H9 (cell line): ENCODE measurements around the gene KRT8. TPM values are rescaled to one million over a fixed set of nuclear protein-coding genes. Genes with fewer than 3 reads are reported as not detected.

ENCODE experiments used
- DNase-seq: peaks from one replicate; pipeline ENCODE4 v3.0.0-alpha.2; 2017
- H2AFZ ChIP-seq: one replicate; pipeline ENCODE4 v1.6.1; 2013; ENCODE audit warnings: mild to moderate bottlenecking, low read length, control low read depth, moderate library complexity
- H2AK5ac ChIP-seq: 2 replicates; pipeline ENCODE4 v1.6.1; 2013; ENCODE audit warnings: low read length, control low read depth, mixed read lengths; ENCODE audit not compliant: insufficient read length
- H2BK120ac ChIP-seq: one replicate; pipeline ENCODE4 v1.6.1; 2013; ENCODE audit warnings: low read depth, mild to moderate bottlenecking, low read length, control low read depth, inconsistent platforms; ENCODE audit not compliant: poor library complexity, severe bottlenecking
- H2BK12ac ChIP-seq: 2 replicates; pipeline ENCODE4 v1.6.1; 2013; ENCODE audit warnings: low read length, control low read depth, mixed read lengths, low read depth; ENCODE audit not compliant: insufficient read length
- H2BK15ac ChIP-seq: 2 replicates; pipeline ENCODE4 v1.6.1; 2013; ENCODE audit warnings: low read depth, low read length, control low read depth
- H2BK20ac ChIP-seq: one replicate; pipeline ENCODE4 v1.6.1; 2013; ENCODE audit warnings: low read depth, mild to moderate bottlenecking, low read length, control low read depth, inconsistent platforms; ENCODE audit not compliant: poor library complexity, severe bottlenecking
- H2BK5ac ChIP-seq: 2 replicates; pipeline ENCODE4 v1.6.1; 2013; ENCODE audit warnings: low read length, control low read depth, mixed read lengths; ENCODE audit not compliant: insufficient read length
- H3K14ac ChIP-seq: 2 replicates; pipeline ENCODE4 v1.6.1; 2013; ENCODE audit warnings: low read length, control low read depth; ENCODE audit not compliant: insufficient read depth
- H3K18ac ChIP-seq: 2 replicates; pipeline ENCODE4 v1.6.1; 2013; ENCODE audit warnings: low read depth, mild to moderate bottlenecking, mixed read lengths, low read length, control low read depth; ENCODE audit not compliant: insufficient read length
- H3K23ac ChIP-seq: 2 replicates; pipeline ENCODE4 v1.6.1; 2013; ENCODE audit warnings: low read length, control low read depth, mixed read lengths, low read depth; ENCODE audit not compliant: insufficient read length
- H3K23me2 ChIP-seq: 2 replicates; pipeline ENCODE4 v1.6.1; 2013; ENCODE audit warnings: low read depth, mild to moderate bottlenecking, mixed read lengths, low read length, control low read depth; ENCODE audit not compliant: insufficient read length, poor library complexity, severe bottlenecking
- H3K27ac ChIP-seq: 2 replicates; pipeline ENCODE4 v1.5.1; 2013; ENCODE audit warnings: low read length, control low read depth, mixed read lengths, low read depth; ENCODE audit not compliant: insufficient read length
- H3K27me3 ChIP-seq: 2 replicates; pipeline ENCODE4 v1.6.1; 2013; ENCODE audit warnings: low read length, control low read depth, inconsistent platforms; ENCODE audit not compliant: insufficient read depth
- H3K4ac ChIP-seq: 2 replicates; pipeline ENCODE4 v1.6.1; 2013; ENCODE audit warnings: low read depth, mild to moderate bottlenecking, control low read depth, inconsistent platforms, low read length, moderate library complexity
- H3K4me1 ChIP-seq: 2 replicates; pipeline ENCODE4 v1.6.1; 2013; ENCODE audit warnings: low read length, control low read depth, inconsistent platforms; ENCODE audit not compliant: insufficient read depth
- H3K4me2 ChIP-seq: 2 replicates; pipeline ENCODE4 v1.6.1; 2013; ENCODE audit warnings: low read length, control low read depth, mixed read lengths; ENCODE audit not compliant: insufficient read length, insufficient read depth
- H3K56ac ChIP-seq: 2 replicates; pipeline ENCODE4 v1.6.1; 2013; ENCODE audit warnings: low read depth, mild to moderate bottlenecking, mixed read lengths, low read length, control low read depth; ENCODE audit not compliant: insufficient read length
- H3K79me1 ChIP-seq: 2 replicates; pipeline ENCODE4 v1.6.1; 2013; ENCODE audit warnings: low read depth, mild to moderate bottlenecking, moderate library complexity, low read length, control low read depth, inconsistent platforms; ENCODE audit not compliant: insufficient read depth, poor library complexity, severe bottlenecking
- H3K79me2 ChIP-seq: 2 replicates; pipeline ENCODE4 v1.6.1; 2013; ENCODE audit warnings: low read length, control low read depth, inconsistent platforms; ENCODE audit not compliant: insufficient read depth
- H3K9ac ChIP-seq: 2 replicates; pipeline ENCODE4 v1.6.1; 2013; ENCODE audit warnings: low read length, control low read depth, mixed read lengths; ENCODE audit not compliant: insufficient read length; ENCODE audit errors: extremely low read depth
- H3K9me3 ChIP-seq: one replicate; pipeline ENCODE4 v1.6.1; 2013; ENCODE audit warnings: low read depth, low read length, inconsistent platforms; ENCODE audit not compliant: control insufficient read depth
- H3T11ph ChIP-seq: one replicate; pipeline ENCODE4 v1.6.1; 2013; ENCODE audit warnings: mild to moderate bottlenecking, low read length, control low read depth, inconsistent platforms
- H4K20me1 ChIP-seq: one replicate; pipeline ENCODE4 v1.6.1; 2013; ENCODE audit not compliant: control insufficient read depth, insufficient read length, insufficient read depth
- H4K5ac ChIP-seq: 2 replicates; pipeline ENCODE4 v1.6.1; 2013; ENCODE audit warnings: low read depth, mild to moderate bottlenecking, mixed read lengths, low read length, control low read depth; ENCODE audit not compliant: insufficient read length
- H4K8ac ChIP-seq: replicated peaks from 2 replicates; pipeline ENCODE4 v1.6.1; 2013; ENCODE audit warnings: low read length, control low read depth, mixed read lengths, low read depth; ENCODE audit not compliant: insufficient read length
- H4K91ac ChIP-seq: 2 replicates; pipeline ENCODE4 v1.6.1; 2013; ENCODE audit warnings: low read depth, mild to moderate bottlenecking, moderate library complexity, mixed read lengths, low read length, control low read depth; ENCODE audit not compliant: insufficient read length
- H3K27ac Mint-ChIP-seq, 3 experiments: 2 replicates in 2 of 3; 3 replicates in 1 of 3; pipeline ENCODE4 v1.8.0; 2020 to 2021; ENCODE audit warnings: mixed read lengths in 3 of 3, mild to moderate bottlenecking in 1 of 3, moderate library complexity in 1 of 3
- H3K27me3 Mint-ChIP-seq: 2 replicates; pipeline ENCODE4 v1.8.0; 2021; ENCODE audit warnings: low read depth, mild to moderate bottlenecking, moderate library complexity, mixed read lengths
- H3K36me3 Mint-ChIP-seq, 3 experiments: 2 replicates in 2 of 3; 3 replicates in 1 of 3; pipeline ENCODE4 v1.8.0; 2020 to 2021; ENCODE audit warnings: low read depth in 3 of 3, mixed read lengths in 3 of 3; ENCODE audit not compliant: insufficient read depth in 1 of 3
- H3K4me1 Mint-ChIP-seq, 2 experiments: 2 replicates each; pipeline ENCODE4 v1.8.0; 2020; ENCODE audit warnings: mixed read lengths in 2 of 2
- H3K4me3 Mint-ChIP-seq, 2 experiments: 2 replicates in 1 of 2; 3 replicates in 1 of 2; pipeline ENCODE4 v1.8.0; 2020 to 2021; ENCODE audit warnings: mild to moderate bottlenecking in 2 of 2, mixed read lengths in 2 of 2, moderate library complexity in 1 of 2
- H3K9me3 Mint-ChIP-seq, 2 experiments: 2 replicates in 1 of 2; 3 replicates in 1 of 2; pipeline ENCODE4 v1.8.0; 2020; ENCODE audit warnings: mild to moderate bottlenecking in 2 of 2, mixed read lengths in 2 of 2, moderate library complexity in 1 of 2
- CTCF ChIP-seq: fragments of 200-600 bp; sonication (generic); conservative IDR thresholded peaks from 3 replicates; pipeline ENCODE4 v1.8.0; 2021; ENCODE audit warnings: antibody characterized with exemption, mild to moderate bottlenecking
- WGBS: extraction: QIAGEN DNeasy Blood & Tissue Kit; methylation state at CpG from one replicate; pipeline ENCODE4 v1.1.7; 2013; ENCODE audit warnings: missing lambda C conversion rate, low lambda C conversion rate, mixed read lengths; ENCODE audit not compliant: insufficient read length; ENCODE audit errors: extremely low coverage; 5-methylcytosine and 5-hydroxymethylcytosine counted together
- total RNA-seq: library from RNA; stranded (reverse); gene quantifications from 2 replicates; pipeline ENCODE4 v1.2.1, GENCODE V29; 2021

KRT8 gene
- total RNA-seq, 1 experiment from 2014 or later = 244 TPM

GRCh38 chr12:52946797-52947547 is 42.1 kb upstream of the KRT8 start:
- Histone ChIP-seq H2BK120ac (no peak overlapping the region), H3K14ac (peak overlapping the region; percentile 48; the same call in 1 of the 2 replicates), H3K9ac (no peak overlapping the region), H3K9me3 (no peaks in the 10 kb centered on the region), H4K91ac (no peak overlapping the region), H3K27ac (no peak overlapping the region), H2BK12ac (no peak overlapping the region), H4K20me1 (no peaks in the 10 kb centered on the region), H4K5ac (no peak overlapping the region), H3K18ac (peak overlapping the region; percentile 44), H2BK15ac (no peak overlapping the region), H3K23me2 (peaks cover 14% of the 10 kb centered on the region), H2AK5ac (peak overlapping the region; percentile 55), H4K8ac (no peak overlapping the region), H3K4me1 (peaks cover 22% of the 10 kb centered on the region), H2AFZ (no peak overlapping the region), H3T11ph (no peak overlapping the region), H3K4me2 (no peak overlapping the region), H3K23ac (no peak overlapping the region), H3K27me3 (no peaks in the 10 kb centered on the region), H3K4ac (no peak overlapping the region; the same call in 1 of the 2 replicates), H3K79me2 (peaks cover 10% of the 10 kb centered on the region; the same call in 1 of the 2 replicates), H3K79me1 (peaks cover 4% of the 10 kb centered on the region), H3K56ac (no peak overlapping the region), H2BK20ac (no peak overlapping the region), H2BK5ac (no peak overlapping the region)
- DNase-seq = peak; percentile 47
- Mint-ChIP-seq H3K36me3 (peaks cover 25 to 28% (median 26%) of the 10 kb centered on the region in 3 experiments; a peak in 6 of 7 replicates), H3K27me3 (no peaks in the 10 kb centered on the region), H3K27ac (peak overlapping the region; percentile 55 to 96 (median 89); a peak in 6 of 7 replicates), H3K4me3 (peak overlapping the region; percentile 8 to 68), H3K9me3 (no peaks in the 10 kb centered on the region; a peak in 1 of 5 replicates), H3K4me1 (peaks cover 75 to 85% of the 10 kb centered on the region in 2 experiments)
- no peak for TF ChIP-seq CTCF
- no CpG with 5 or more reads among the region's 10 CpGs for WGBS
